GM10266 (cell line): ENCODE measurements around the gene DDB1.

Experiments
- DNase-seq: peaks from one replicate; pipeline ENCODE4 v3.0.0; 2012; ENCODE audit errors: extremely low spot score
- CTCF ChIP-seq: IDR thresholded peaks from 2 replicates; pipeline ENCODE4 v1.5.1; 2012; ENCODE audit warnings: mild to moderate bottlenecking, low read depth; ENCODE audit not compliant: control insufficient read depth, insufficient read depth; ENCODE audit errors: missing control alignments

The DDB1 gene

DNA sequence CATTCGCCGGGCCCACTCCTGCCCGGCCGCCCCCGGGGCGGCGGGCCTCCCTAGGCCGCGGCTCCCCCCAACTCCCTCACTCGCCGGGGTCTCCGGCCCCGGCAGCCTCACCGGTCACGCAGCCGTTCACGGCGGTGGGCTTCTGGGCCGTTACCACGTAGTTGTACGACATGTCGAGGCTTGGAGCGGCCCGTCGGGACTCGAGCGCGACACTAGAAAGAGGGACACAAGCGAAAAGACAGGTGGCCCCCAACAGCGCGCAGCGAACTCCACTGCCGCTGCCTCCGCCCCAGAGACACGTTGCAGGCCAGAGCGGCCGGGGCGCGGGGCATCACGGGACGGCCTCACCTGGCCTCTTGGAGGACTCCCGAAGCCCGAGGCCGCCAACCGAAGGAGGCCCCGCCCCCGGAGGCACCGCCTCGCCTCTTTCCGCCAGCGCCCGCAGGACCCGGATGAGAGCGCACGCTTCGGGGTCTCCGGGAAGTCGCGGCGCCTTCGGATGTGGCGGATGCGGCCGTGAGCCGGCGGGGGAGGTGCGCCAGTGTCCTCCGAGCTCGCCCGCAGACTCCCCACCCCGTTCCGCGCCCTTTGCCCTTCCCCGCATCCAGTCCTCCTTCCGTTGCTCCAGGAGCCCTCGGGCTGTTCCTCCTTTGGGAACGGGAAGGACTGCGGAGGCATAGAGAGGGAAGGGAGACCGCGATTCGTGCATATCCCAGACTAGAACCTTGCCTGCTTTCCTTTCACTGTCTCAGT, at the start of gene DDB1, which contains the start of gene TKFC:
TSS of gene DDB1 (minus strand) at position 309 of the 753 bp plus-strand sequence. CDS start at position 172, 137 bp downstream.
TSS of gene TKFC (plus strand) at position 432 of the 753 bp plus-strand sequence. CDS start 1,501 bp downstream, outside the sequence.
- no peak for TF ChIP-seq CTCF
- DNase-seq = peak; percentile 98

DNA sequence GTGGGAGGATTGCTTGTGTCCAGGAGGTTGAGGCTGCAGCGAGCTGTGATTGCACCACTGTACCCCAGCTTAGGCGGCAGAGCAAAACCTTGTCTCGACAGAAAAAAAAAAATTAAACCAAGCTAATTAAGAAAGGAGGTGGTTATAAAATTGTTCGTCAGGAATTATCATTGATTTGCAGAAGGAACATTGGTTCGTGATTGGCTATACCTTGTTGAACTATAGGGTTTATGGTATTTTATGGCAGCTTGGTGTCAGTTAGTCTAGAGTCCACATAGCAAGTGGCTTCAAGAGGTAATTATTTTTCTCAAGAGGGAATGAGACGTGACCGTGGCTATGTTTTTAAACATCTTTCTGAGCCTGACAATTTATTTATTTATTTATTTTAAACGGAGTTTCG, 48.0 kb upstream of the DDB1 start:
- DNase-seq = no peak
- TF ChIP-seq CTCF = no peak

DNA sequence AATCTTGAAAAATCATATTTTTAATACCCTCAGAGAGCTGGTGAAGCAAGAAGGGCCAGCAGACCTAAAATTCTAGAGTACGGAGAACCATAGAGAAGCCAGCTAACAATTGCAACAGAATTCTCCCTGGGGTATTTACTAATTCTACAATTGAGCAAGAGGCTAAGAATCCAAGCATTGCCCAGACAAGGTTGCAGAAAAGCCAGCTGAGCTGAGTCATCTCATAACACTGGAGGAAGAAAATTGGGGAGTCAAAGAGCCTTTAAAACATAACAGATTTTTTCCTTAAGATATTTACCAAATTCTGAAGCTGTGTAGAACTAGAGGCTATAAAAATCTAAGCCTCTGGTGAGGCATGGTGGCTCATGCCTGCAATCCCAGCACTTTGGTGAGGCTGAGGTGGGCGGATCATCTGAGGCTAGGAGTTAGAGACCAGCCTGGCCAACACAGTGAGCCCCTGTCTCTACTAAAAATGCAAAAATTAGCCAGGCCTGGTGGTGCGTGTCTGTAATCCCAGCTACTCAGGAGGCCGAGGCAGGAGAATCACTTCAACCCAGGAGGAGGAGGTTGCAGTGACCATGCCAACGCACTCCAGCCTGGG, 45.9 kb upstream of the DDB1 start:
- no peak for DNase-seq
- no peak for TF ChIP-seq CTCF

- no peak for TF ChIP-seq CTCF
These were observed 44.7 kb upstream of the DDB1 start for GRCh38 chr11:61377461-61378160.

DNA sequence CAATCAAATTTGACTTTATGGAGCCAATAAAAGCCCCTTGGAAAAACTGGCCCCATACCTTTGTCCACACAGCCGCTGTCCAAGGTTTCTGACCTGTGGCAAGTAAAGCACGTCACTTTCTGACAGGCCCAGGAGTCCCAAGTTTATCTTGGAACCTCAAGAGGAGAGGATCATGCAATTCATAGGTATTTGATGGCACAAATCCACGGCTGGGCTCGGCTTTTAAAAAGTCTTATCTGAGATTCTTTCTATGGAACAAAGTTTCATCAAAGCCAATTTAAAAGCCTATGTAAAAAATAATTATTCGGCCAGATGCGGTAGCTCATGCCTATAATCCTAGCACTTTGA, 42.8 kb upstream of the DDB1 start:
- no peak for DNase-seq
- TF ChIP-seq CTCF = no peak

More at GRCh38 chr11:61377461-61378160, 44.7 kb upstream of the DDB1 start:
- DNase-seq = no peak

DNA sequence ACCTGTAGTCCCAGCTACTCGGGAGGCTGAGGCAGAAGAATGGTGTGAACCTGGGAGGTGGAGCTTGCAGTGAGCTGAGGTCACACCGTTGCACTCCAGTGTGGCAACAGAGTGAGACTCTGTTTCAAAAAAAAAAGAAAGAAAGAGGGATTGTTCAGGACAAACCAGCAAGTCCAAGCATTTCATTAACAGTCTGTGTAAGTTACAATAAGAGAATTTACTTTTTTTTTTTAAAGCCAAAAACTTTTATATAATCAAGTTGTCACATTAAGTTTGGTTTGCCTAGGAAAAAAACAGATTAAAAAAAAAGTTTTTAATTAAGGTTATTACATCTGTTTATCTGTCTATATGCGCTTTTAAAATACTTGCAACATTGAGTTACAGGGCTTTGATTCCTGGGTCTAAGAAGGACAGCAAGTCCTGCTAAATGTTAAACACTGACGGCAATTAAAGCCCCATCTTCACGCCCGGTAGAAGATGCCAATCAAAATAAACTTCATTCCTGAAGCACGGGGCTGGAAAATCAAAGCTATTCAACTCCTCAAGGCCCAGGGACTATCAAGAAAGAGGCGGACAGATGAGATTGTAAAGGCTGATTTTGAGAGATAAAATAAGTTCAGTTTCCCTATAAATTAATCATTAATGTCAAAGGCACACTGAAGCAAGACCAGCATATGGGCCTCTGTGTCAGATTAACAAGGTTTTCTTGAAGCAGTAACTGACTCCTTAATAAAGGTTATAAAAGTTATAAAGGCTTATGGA, 39.9 kb upstream of the DDB1 start:
- no peak for TF ChIP-seq CTCF
- DNase-seq = no peak
